GM11168 (cell line): ENCODE data around the gene CDKL1.

Source experiments
- in situ Hi-C: fragments of 300-500 bp; cut with MboI; formaldehyde crosslinking; loops from one replicate; pipeline ENCODE4 v1.12.0; 2022; ENCODE audit warnings: low sequenced_read_pairs; ENCODE audit not compliant: unreplicated experiment

Gene CDKL1

GRCh38 chr14:50396631-50397389 is at the start of gene CDKL1:
TSS of gene CDKL1 (minus strand) at chr14:50396881. CDS start at chr14:50395868, 1,013 bp downstream.
- in situ Hi-C loops = no loop called here

- in situ Hi-C loops = no loop called here
These were observed 37.8 kb upstream of the CDKL1 start for GRCh38 chr14:50434528-50434927.

GRCh38 chr14:50432131-50432530 is 35.5 kb upstream of the CDKL1 start:
- in situ Hi-C loops = no loop called here

GRCh38 chr14:50425816-50426215 is 29.1 kb upstream of the CDKL1 start:
- in situ Hi-C loops = no loop called here

GRCh38 chr14:50425105-50425504 is 28.4 kb upstream of the CDKL1 start:
- in situ Hi-C loops = no loop called here

GRCh38 chr14:50423529-50423928 is 26.8 kb upstream of the CDKL1 start:
- in situ Hi-C loops = no loop called here

GRCh38 chr14:50421499-50421898 is 24.8 kb upstream of the CDKL1 start:
- in situ Hi-C loops = no loop called here

- in situ Hi-C loops = no loop called here
These were observed 21.2 kb upstream of the CDKL1 start for GRCh38 chr14:50417853-50418252.

GRCh38 chr14:50410921-50411320 is 14.2 kb upstream of the CDKL1 start:
- in situ Hi-C loops = no loop called here

GRCh38 chr14:50410071-50410470 is 13.4 kb upstream of the CDKL1 start:
- in situ Hi-C loops = no loop called here

- in situ Hi-C loops = no loop called here
These were observed 10.6 kb upstream of the CDKL1 start for GRCh38 chr14:50407111-50407812.

- in situ Hi-C loops = no loop called here
These were observed 6.7 kb upstream of the CDKL1 start for GRCh38 chr14:50403419-50403818.

- in situ Hi-C loops = no loop called here
These were observed 6.3 kb upstream of the CDKL1 start for GRCh38 chr14:50402965-50403364.

- in situ Hi-C loops = no loop called here
These were observed 3.8 kb upstream of the CDKL1 start for GRCh38 chr14:50400461-50400860.

- in situ Hi-C loops = no loop called here
These were observed 2.8 kb upstream of the CDKL1 start for GRCh38 chr14:50399251-50400032.

- in situ Hi-C loops = no loop called here
These were observed 1.5 kb upstream of the CDKL1 start for GRCh38 chr14:50398189-50398580.

GRCh38 chr14:50397390-50398188 is 908 bp upstream of the CDKL1 start:
- in situ Hi-C loops = no loop called here

- in situ Hi-C loops = no loop called here
These were observed 1.2 kb downstream of the CDKL1 start for GRCh38 chr14:50395448-50395847.

- in situ Hi-C loops = no loop called here
These were observed 2.0 kb downstream of the CDKL1 start for GRCh38 chr14:50394713-50395112.
